H1 (cell line): ENCODE measurements around the gene CAPN9. TPM values are rescaled to one million over a fixed set of nuclear protein-coding genes. Genes with fewer than 3 reads are reported as not detected.
A peak's percentile ranks its signal among the peaks of the same experiment; 100 is the strongest.

Source experiments
- CTCF ChIA-PET: fragments of 300-600 bp; sonication (Branson Sonifier 250); formaldehyde crosslinking; loops from one replicate; lab custom pipeline; 2021; ENCODE audit not compliant: partially characterized antibody; lab: Charles Lee
- POLR2A ChIA-PET: fragments of 300-600 bp; sonication (Branson Sonifier 250); formaldehyde crosslinking; loops from one replicate; lab custom pipeline; 2021; ENCODE audit warnings: inconsistent platforms; ENCODE audit not compliant: partially characterized antibody; lab: Charles Lee
- DNase-seq, 2 experiments: peaks; one replicate each; pipeline versions ENCODE4 v3.0.0 to v3.0.0-alpha.2; 2010 to 2022; ENCODE audit warnings: low spot score in 2 of 2, low read depth in 1 of 2, mixed read lengths in 1 of 2
- FAIRE-seq: peaks from 2 replicates; lab custom pipeline; 2011; peaks lifted over from hg19 to GRCh38; lab: Jason Lieb, UNC
- H2AFZ ChIP-seq: 2 replicates; pipeline ENCODE4 v1.8.1; 2012; ENCODE audit warnings: low read length, inconsistent platforms
- H2AK5ac ChIP-seq: 2 replicates; pipeline ENCODE4 v1.6.1; 2013; ENCODE audit warnings: low read depth, low read length
- H2BK120ac ChIP-seq: replicated peaks from 2 replicates; pipeline ENCODE3; 2013; ENCODE audit warnings: low read depth, low read length, inconsistent platforms
- H2BK12ac ChIP-seq: 2 replicates; pipeline ENCODE4 v1.6.1; 2013; ENCODE audit warnings: low read depth, low read length
- H2BK15ac ChIP-seq: 2 replicates; pipeline ENCODE4 v1.6.1; 2013; ENCODE audit warnings: low read length
- H2BK20ac ChIP-seq: 2 replicates; pipeline ENCODE4 v1.6.1; 2013; ENCODE audit warnings: low read length
- H2BK5ac ChIP-seq: 2 replicates; pipeline ENCODE4 v1.6.1; 2013; ENCODE audit warnings: low read depth, low read length
- H3K14ac ChIP-seq: 2 replicates; pipeline ENCODE4 v1.6.1; 2013; ENCODE audit warnings: inconsistent platforms; ENCODE audit not compliant: insufficient read length
- H3K18ac ChIP-seq: 2 replicates; pipeline ENCODE4 v1.6.1; 2013; ENCODE audit warnings: low read length; ENCODE audit errors: extremely low read depth
- H3K23ac ChIP-seq: 2 replicates; pipeline ENCODE4 v1.6.1; 2013; ENCODE audit warnings: inconsistent platforms; ENCODE audit not compliant: insufficient read length
- H3K23me2 ChIP-seq: 2 replicates; pipeline ENCODE4 v1.6.1; 2013; ENCODE audit warnings: low read depth, low read length
- H3K27ac ChIP-seq: 2 replicates; pipeline ENCODE4 v1.6.1; 2011; ENCODE audit warnings: low read depth, low read length, inconsistent platforms
- H3K27me3 ChIP-seq, 4 experiments: replicated peaks in 1 of 4; 1 replicate in 1 of 4; 2 replicates in 3 of 4; pipeline versions ENCODE4 v1.6.1 to v1.8.1; 2011 to 2013; ENCODE audit warnings: low read length in 3 of 4, mild to moderate bottlenecking in 3 of 4, inconsistent platforms in 2 of 4, mixed read lengths in 2 of 4, moderate library complexity in 1 of 4; ENCODE audit not compliant: control insufficient read depth in 3 of 4, insufficient read depth in 3 of 4; ENCODE audit errors: extremely low read depth in 1 of 4
- H3K36me3 ChIP-seq, 4 experiments: 2 replicates each; pipeline versions ENCODE4 v1.6.1 to v1.8.1; 2011 to 2013; ENCODE audit warnings: mild to moderate bottlenecking in 4 of 4, low read length in 3 of 4, moderate library complexity in 2 of 4, control low read depth in 1 of 4, inconsistent platforms in 1 of 4; ENCODE audit not compliant: insufficient read depth in 4 of 4, control insufficient read depth in 2 of 4
- H3K4ac ChIP-seq: replicated peaks from 2 replicates; pipeline ENCODE3; 2013; ENCODE audit warnings: low read length, low read depth, mixed read lengths, inconsistent platforms; ENCODE audit not compliant: insufficient read length
- H3K4me1 ChIP-seq, 4 experiments: replicated peaks in 1 of 4; 1 replicate in 1 of 4; 2 replicates in 3 of 4; pipeline versions ENCODE4 v1.6.1 to v1.8.1; 2011 to 2013; ENCODE audit warnings: low read length in 3 of 4, inconsistent platforms in 2 of 4, mixed read lengths in 1 of 4; ENCODE audit not compliant: insufficient read depth in 4 of 4, control insufficient read depth in 3 of 4
- H3K4me2 ChIP-seq, 2 experiments: 2 replicates each; pipeline versions ENCODE4 v1.6.1 to v1.8.1; 2011 to 2013; ENCODE audit warnings: low read depth in 2 of 2, low read length in 2 of 2, control low read depth in 1 of 2, inconsistent platforms in 1 of 2, mild to moderate bottlenecking in 1 of 2; ENCODE audit not compliant: insufficient read depth in 1 of 2
- H3K4me3 ChIP-seq, 4 experiments: fragments of 200-600, 300-600 bp in 1 of 4; sonication (generic), shearing (Covaris generic), sonication (Bioruptor Twin) in 1 of 4; 2 replicates each; pipeline versions ENCODE4 v1.5.1 to v1.8.1; 2011 to 2016; ENCODE audit warnings: low read length in 4 of 4, low read depth in 3 of 4, control low read depth in 2 of 4, inconsistent platforms in 2 of 4, mild to moderate bottlenecking in 2 of 4, mixed read lengths in 1 of 4, moderate library complexity in 1 of 4; ENCODE audit not compliant: insufficient read depth in 2 of 4; ENCODE audit errors: extremely low read depth in 1 of 4
- H3K56ac ChIP-seq: replicated peaks from 2 replicates; pipeline ENCODE3; 2013; ENCODE audit warnings: low read depth, mild to moderate bottlenecking, mixed read lengths, low read length, inconsistent platforms; ENCODE audit not compliant: insufficient read length
- H3K79me1 ChIP-seq: 2 replicates; pipeline ENCODE4 v1.6.1; 2013; ENCODE audit warnings: low read depth, low read length, control low read depth
- H3K79me2 ChIP-seq, 2 experiments: 2 replicates each; pipeline versions ENCODE4 v1.6.1 to v1.8.1; 2012 to 2013; ENCODE audit warnings: low read length in 2 of 2, mild to moderate bottlenecking in 2 of 2, inconsistent platforms in 1 of 2; ENCODE audit not compliant: insufficient read depth in 2 of 2, control insufficient read depth in 1 of 2
- H3K9ac ChIP-seq, 4 experiments: replicated peaks in 1 of 4; 1 replicate in 1 of 4; 2 replicates in 3 of 4; pipeline versions ENCODE4 v1.6.1 to v1.8.1; 2011 to 2013; ENCODE audit warnings: low read depth in 3 of 4, low read length in 3 of 4, control low read depth in 2 of 4, mild to moderate bottlenecking in 2 of 4, moderate library complexity in 2 of 4, inconsistent platforms in 1 of 4; ENCODE audit errors: extremely low read depth in 1 of 4
- H3K9me3 ChIP-seq, 2 experiments: 2 replicates each; pipeline versions ENCODE4 v1.6.1 to v1.8.1; 2012 to 2013; ENCODE audit warnings: mild to moderate bottlenecking in 2 of 2, moderate library complexity in 2 of 2, control low read depth in 1 of 2, inconsistent platforms in 1 of 2, low read depth in 1 of 2, low read length in 1 of 2, mixed read lengths in 1 of 2; ENCODE audit not compliant: insufficient read depth in 2 of 2
- H4K20me1 ChIP-seq, 2 experiments: replicated peaks in 1 of 2; 2 replicates each; pipeline versions ENCODE3 to v1.8.1; 2011 to 2013; ENCODE audit warnings: inconsistent platforms in 2 of 2, low read length in 2 of 2, mild to moderate bottlenecking in 1 of 2; ENCODE audit not compliant: insufficient read depth in 2 of 2, control insufficient read depth in 1 of 2
- H4K5ac ChIP-seq: 2 replicates; pipeline ENCODE4 v1.6.1; 2013; ENCODE audit warnings: low read length, low read depth, mixed read lengths, inconsistent platforms; ENCODE audit not compliant: insufficient read length
- H4K8ac ChIP-seq: 2 replicates; pipeline ENCODE4 v1.8.0; 2013; ENCODE audit warnings: mild to moderate bottlenecking, moderate library complexity, low read length, inconsistent platforms; ENCODE audit not compliant: insufficient read depth; ENCODE audit errors: extremely low read depth
- H4K91ac ChIP-seq: replicated peaks from 2 replicates; pipeline ENCODE3; 2013; ENCODE audit warnings: low read length, mixed read lengths, inconsistent platforms; ENCODE audit not compliant: insufficient read length
- CTBP2 ChIP-seq: IDR thresholded peaks from 2 replicates; pipeline ENCODE4 v1.7.0; 2011; ENCODE audit warnings: borderline replicate concordance, mild to moderate bottlenecking, moderate library complexity, mixed read lengths, low read length; ENCODE audit not compliant: insufficient read depth, insufficient read length
- GABPA ChIP-seq: IDR thresholded peaks from 2 replicates; pipeline ENCODE4 v1.6.1; 2011; ENCODE audit warnings: mild to moderate bottlenecking, low read length, moderate library complexity, borderline replicate concordance; ENCODE audit not compliant: insufficient read depth
- HDAC6 ChIP-seq: IDR thresholded peaks from one replicate; pipeline ENCODE4 v1.7.1; 2012; ENCODE audit warnings: low read depth, mild to moderate bottlenecking, inconsistent platforms, low read length, moderate library complexity
- JUND ChIP-seq: IDR thresholded peaks from 2 replicates; pipeline ENCODE4 v1.6.1; 2011; ENCODE audit warnings: mild to moderate bottlenecking, improper control_type of control experiment, low read length
- POLR2A ChIP-seq, 2 experiments: IDR thresholded peaks; 1 replicate in 1 of 2; 2 replicates in 1 of 2; pipeline ENCODE4 v1.6.1; 2011; ENCODE audit warnings: low read depth in 2 of 2, low read length in 2 of 2, mild to moderate bottlenecking in 2 of 2; ENCODE audit errors: control extremely low read depth in 1 of 2
- RXRA ChIP-seq: IDR thresholded peaks from 2 replicates; pipeline ENCODE4 v1.6.1; 2011; ENCODE audit warnings: low read depth, mild to moderate bottlenecking, low read length, moderate library complexity; ENCODE audit not compliant: insufficient read depth
- SP1 ChIP-seq: IDR thresholded peaks from 2 replicates; pipeline ENCODE4 v1.6.1; 2011; ENCODE audit warnings: low read depth, low read length
- TBP ChIP-seq: IDR thresholded peaks from 2 replicates; pipeline ENCODE4 v1.6.1; 2011; ENCODE audit warnings: low read depth, low read length, improper control_type of control experiment
- WGBS, 2 experiments: shearing (Covaris generic) in 1 of 2; methylation state at CpG; one replicate each; pipeline versions ENCODE4 v1.1.6 to v1.1.7; 2013 to 2015; ENCODE audit warnings: low lambda C conversion rate in 2 of 2, mixed read lengths in 2 of 2, inconsistent platforms in 1 of 2, low coverage in 1 of 2, missing lambda C conversion rate in 1 of 2; ENCODE audit not compliant: insufficient replicate concordance in 2 of 2, insufficient coverage in 1 of 2, insufficient read length in 1 of 2; ENCODE audit errors: extremely low coverage in 1 of 2, missing lambda C conversion rate in 1 of 2; 5-methylcytosine and 5-hydroxymethylcytosine counted together
- polyA plus RNA-seq, 7 experiments: library from polyadenylated mRNA; depleted of rRNA in 3 of 7; stranded (reverse) in 5 of 7; unstranded in 2 of 7; fragments of >200 nt in 5 of 7; fragments of 200-250 nt in 2 of 7; gene quantifications; 1 replicate in 5 of 7; 2 replicates in 1 of 7; 4 replicates in 1 of 7; pipeline versions ENCODE4 v1.2.1 to v1.2.3, GENCODE V29; 2011 to 2013; ENCODE audit warnings: missing spikeins in 2 of 7, mixed read lengths in 2 of 7
- total RNA-seq: library from RNA; stranded (reverse); fragmentation: NEBNext Ultra II Directional; extraction: Animal tissue kit (Norgen Biotek cat#: 25700); gene quantifications from 2 replicates; pipeline ENCODE4 v1.2.1, GENCODE V29; 2021

The CAPN9 gene
- total and polyA plus RNA-seq, 2 of the 8 experiments (the other 6 are each of a cell fraction or from before 2014, with no cell fraction given), result 0.22 to 0.76 TPM

DNA sequence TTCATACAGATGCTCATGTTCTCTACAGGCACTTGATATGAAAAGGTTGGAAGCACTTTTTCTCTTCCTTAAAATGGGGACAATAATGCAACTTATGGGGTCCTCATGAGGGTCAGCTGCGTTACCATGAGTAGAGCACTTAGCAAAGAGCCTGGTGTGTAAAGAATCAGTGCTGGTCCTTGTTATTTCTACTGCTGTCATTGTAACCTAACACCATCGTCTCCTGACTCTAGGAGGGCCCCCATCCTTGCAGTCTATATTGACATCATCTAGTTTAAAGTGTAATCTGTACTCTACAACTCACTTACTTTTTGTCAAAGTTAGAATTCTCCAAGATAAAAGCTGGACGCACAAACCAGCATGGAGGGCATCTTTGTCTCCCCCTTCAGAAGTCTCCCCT is 2.4 kb downstream of the CAPN9 start:
- H3K23me2 ChIP-seq, result peaks cover 2% of the 10 kb centered on the region; the same call in 1 of the 2 replicates
- no peak overlapping the region for H4K91ac ChIP-seq
- H2BK20ac ChIP-seq, result no peak overlapping the region
- FAIRE-seq (no peak), DNase-seq (no peak)
- H3K36me3 ChIP-seq, result no peaks in the 10 kb centered on the region
- H3K4me3 ChIP-seq, result no peak overlapping the region
- H3K4me2 ChIP-seq, result no peak overlapping the region
- no peaks in the 10 kb centered on the region for H4K20me1 ChIP-seq
- peaks cover 11 to 39% (median 26%) of the 10 kb centered on the region in 4 experiments for H3K4me1 ChIP-seq
- TF ChIP-seq RXRA (no peak), SP1 (no peak), CTBP2 (no peak), TBP (no peak), JUND (no peak), HDAC6 (no peak), GABPA (no peak), POLR2A (IDR thresholded peaks at IDR 0.05; ENCODE audit: control extremely low read depth in 1 of 2, low read depth in 2 of 2, low read length in 2 of 2) (no peak)
- WGBS, 2 experiments, result 79% methylated on average over 3 of the region's 3 CpGs; no CpG with 5 or more reads in 1 of the 2 experiments
- ChIA-PET CTCF (no interaction called here), POLR2A (interaction anchor here (1.0 kb wide), 1 partner anchor 10 kb away, joined by 3 read pairs; no protein-coding TSS in a partner anchor)
- no peak overlapping the region for H2BK5ac ChIP-seq
- no peaks in the 10 kb centered on the region; a peak in 1 of 7 replicates for H3K27me3 ChIP-seq
- no peak overlapping the region for H2AK5ac ChIP-seq
- no peaks in the 10 kb centered on the region for H3K79me1 ChIP-seq
- H3K27ac ChIP-seq, result no peak overlapping the region
- no peak overlapping the region for H4K5ac ChIP-seq
- no peak overlapping the region for H3K23ac ChIP-seq
- no peaks in the 10 kb centered on the region for H3K79me2 ChIP-seq
- H2BK120ac ChIP-seq, result no peak overlapping the region
- no peak overlapping the region for H3K56ac ChIP-seq
- no peak overlapping the region for H2AFZ ChIP-seq
- H3K9ac ChIP-seq, result no peak overlapping the region; a peak in 1 of 7 replicates
- H2BK12ac ChIP-seq, result no peak overlapping the region
- no peak overlapping the region for H3K4ac ChIP-seq
- no peak overlapping the region for H4K8ac ChIP-seq
- no peak overlapping the region for H3K18ac ChIP-seq
- H3K9me3 ChIP-seq, result no peaks in the 10 kb centered on the region
- no peak overlapping the region for H3K14ac ChIP-seq
- H2BK15ac ChIP-seq, result 0 out of 2 replicates have a peak overlapping the region, but pooled peaks have one; percentile 46
